Caco-2 (cell line): ENCODE results near the gene ZNF300. TPM values are rescaled to one million over a fixed set of nuclear protein-coding genes. Genes with fewer than 3 reads are reported as not detected.

ENCODE experiments used
- BruUV-seq: library from RNA; stranded (reverse); fragments of 400-500 nt; replicated peaks from 2 replicates; lab custom pipeline; 2021; lab: Mats Ljungman, UMichigan
- CTCF ChIA-PET: fragments of 300-600 bp; sonication (Branson Sonifier 250); formaldehyde crosslinking; loops from one replicate; lab custom pipeline; 2022; ENCODE audit warnings: antibody characterized with exemption; lab: Charles Lee
- POLR2A ChIA-PET: fragments of 300-600 bp; sonication (Branson Sonifier 250); formaldehyde crosslinking; loops from one replicate; lab custom pipeline; 2022; ENCODE audit warnings: antibody characterized with exemption; lab: Charles Lee
- DNase-seq, 2 experiments: peaks; one replicate each; pipeline versions ENCODE4 v3.0.0 to v3.0.0-alpha.2; 2020 to 2022
- H3K27me3 ChIP-seq: replicated peaks from 2 replicates; pipeline ENCODE4 v1.6.0; 2011; ENCODE audit warnings: low read length; ENCODE audit not compliant: control insufficient read depth, insufficient read depth
- H3K36me3 ChIP-seq: 2 replicates; pipeline ENCODE4 v1.5.1; 2011; ENCODE audit warnings: low read length; ENCODE audit not compliant: control insufficient read depth, insufficient read depth
- H3K4me1 ChIP-seq: fragments of 250-450 bp; sonication (Bioruptor Pico); 2 replicates; pipeline ENCODE4 v1.5.1; 2020; ENCODE audit warnings: mild to moderate bottlenecking
- H3K4me3 ChIP-seq: 2 replicates; pipeline ENCODE4 v1.5.1; 2011; ENCODE audit warnings: low read depth, mild to moderate bottlenecking, control low read depth, low read length
- H3K9me3 ChIP-seq: fragments of 250-450 bp; sonication (Bioruptor Pico); 2 replicates; pipeline ENCODE4 v1.5.1; 2020; ENCODE audit warnings: mild to moderate bottlenecking, moderate library complexity
- H3K27ac Mint-ChIP-seq: one replicate; pipeline ENCODE4 v1.8.0; 2022; ENCODE audit warnings: mixed read lengths; ENCODE audit not compliant: unreplicated experiment
- H3K27me3 Mint-ChIP-seq: one replicate; pipeline ENCODE4 v1.8.0; 2022; ENCODE audit warnings: mixed read lengths; ENCODE audit not compliant: insufficient read depth, unreplicated experiment
- H3K36me3 Mint-ChIP-seq: one replicate; pipeline ENCODE4 v1.8.0; 2022; ENCODE audit warnings: mild to moderate bottlenecking, mixed read lengths; ENCODE audit not compliant: insufficient read depth, unreplicated experiment
- H3K4me1 Mint-ChIP-seq: one replicate; pipeline ENCODE4 v1.8.0; 2022; ENCODE audit warnings: low read depth, mixed read lengths; ENCODE audit not compliant: unreplicated experiment
- H3K4me3 Mint-ChIP-seq: one replicate; pipeline ENCODE4 v1.8.0; 2022; ENCODE audit warnings: mild to moderate bottlenecking, moderate library complexity, mixed read lengths; ENCODE audit not compliant: unreplicated experiment
- H3K9me3 Mint-ChIP-seq: one replicate; pipeline ENCODE4 v1.8.0; 2022; ENCODE audit warnings: mixed read lengths; ENCODE audit not compliant: unreplicated experiment
- intact Hi-C: fragments of 100-400 bp; cut with micrococcal nuclease; formaldehyde crosslinking; loops from one replicate; pipeline ENCODE4 v1.10.0; 2022; ENCODE audit not compliant: unreplicated experiment
- total RNA-seq: library from RNA; stranded (reverse); gene quantifications from 2 replicates; pipeline ENCODE4 v1.2.3, GENCODE V29; 2022
- TF ChIP-seq, protein P1 (sequence below), 2 experiments: fragments of 200-600 bp in 1 of 2; IDR thresholded peaks; 1 replicate in 1 of 2; 2 replicates in 1 of 2; pipeline versions ENCODE4 v1.5.1 to v1.8.0; 2011 to 2022; ENCODE audit warnings: antibody characterized with exemption in 1 of 2, control low read depth in 1 of 2, inconsistent platforms in 1 of 2, low read depth in 1 of 2, low read length in 1 of 2, mild to moderate bottlenecking in 1 of 2, moderate library complexity in 1 of 2; ENCODE audit not compliant: insufficient read depth in 1 of 2, severe bottlenecking in 1 of 2, unreplicated experiment in 1 of 2

Gene ZNF300
- total RNA-seq, 1 experiment from 2014 or later = 2.2 TPM

DNA sequence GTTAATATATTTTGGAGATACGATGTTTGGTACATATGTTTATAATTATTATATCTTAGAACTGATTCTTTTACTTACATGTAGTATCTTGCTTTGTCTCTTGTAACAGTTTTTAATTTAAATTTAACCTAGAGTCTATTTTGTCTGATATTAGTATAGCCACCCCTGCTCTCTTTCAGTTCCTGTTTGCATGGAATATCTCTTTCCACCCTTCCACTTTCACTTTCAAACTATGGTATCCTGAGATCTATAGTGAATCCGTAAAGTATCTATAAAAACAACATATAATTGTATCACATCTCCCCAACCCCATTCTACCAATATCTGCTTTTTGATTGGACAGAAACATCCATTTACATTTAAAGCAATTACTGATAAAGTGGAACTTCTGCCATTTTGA is 51.2 kb downstream of the ZNF300 start:
- TF ChIP-seq, protein P1, sequence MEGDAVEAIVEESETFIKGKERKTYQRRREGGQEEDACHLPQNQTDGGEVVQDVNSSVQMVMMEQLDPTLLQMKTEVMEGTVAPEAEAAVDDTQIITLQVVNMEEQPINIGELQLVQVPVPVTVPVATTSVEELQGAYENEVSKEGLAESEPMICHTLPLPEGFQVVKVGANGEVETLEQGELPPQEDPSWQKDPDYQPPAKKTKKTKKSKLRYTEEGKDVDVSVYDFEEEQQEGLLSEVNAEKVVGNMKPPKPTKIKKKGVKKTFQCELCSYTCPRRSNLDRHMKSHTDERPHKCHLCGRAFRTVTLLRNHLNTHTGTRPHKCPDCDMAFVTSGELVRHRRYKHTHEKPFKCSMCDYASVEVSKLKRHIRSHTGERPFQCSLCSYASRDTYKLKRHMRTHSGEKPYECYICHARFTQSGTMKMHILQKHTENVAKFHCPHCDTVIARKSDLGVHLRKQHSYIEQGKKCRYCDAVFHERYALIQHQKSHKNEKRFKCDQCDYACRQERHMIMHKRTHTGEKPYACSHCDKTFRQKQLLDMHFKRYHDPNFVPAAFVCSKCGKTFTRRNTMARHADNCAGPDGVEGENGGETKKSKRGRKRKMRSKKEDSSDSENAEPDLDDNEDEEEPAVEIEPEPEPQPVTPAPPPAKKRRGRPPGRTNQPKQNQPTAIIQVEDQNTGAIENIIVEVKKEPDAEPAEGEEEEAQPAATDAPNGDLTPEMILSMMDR (IDR thresholded peaks at IDR 0.05; ENCODE audit: insufficient read depth in 1 of 2, low read depth in 1 of 2, low read length in 1 of 2, severe bottlenecking in 1 of 2, unreplicated experiment in 1 of 2) = no peak
- no peaks in the 10 kb centered on the region for H3K4me1 Mint-ChIP-seq
- no peaks in the 10 kb centered on the region for H3K9me3 ChIP-seq
- no peaks in the 10 kb centered on the region for H3K9me3 Mint-ChIP-seq
- H3K4me3 ChIP-seq = no peak overlapping the region
- H3K27me3 ChIP-seq = no peaks in the 10 kb centered on the region
- H3K4me1 ChIP-seq = no peaks in the 10 kb centered on the region
- no TSS peak for BruUV-seq
- H3K36me3 ChIP-seq = no peaks in the 10 kb centered on the region
- no peak overlapping the region for H3K4me3 Mint-ChIP-seq
- no peak overlapping the region for H3K27ac Mint-ChIP-seq
- intact Hi-C loops = no loop called here
- POLR2A ChIA-PET = no interaction called here
- CTCF ChIA-PET = no interaction called here
- peaks cover 16% of the 10 kb centered on the region for H3K27me3 Mint-ChIP-seq
- DNase-seq = no peak
- H3K36me3 Mint-ChIP-seq = no peaks in the 10 kb centered on the region

DNA sequence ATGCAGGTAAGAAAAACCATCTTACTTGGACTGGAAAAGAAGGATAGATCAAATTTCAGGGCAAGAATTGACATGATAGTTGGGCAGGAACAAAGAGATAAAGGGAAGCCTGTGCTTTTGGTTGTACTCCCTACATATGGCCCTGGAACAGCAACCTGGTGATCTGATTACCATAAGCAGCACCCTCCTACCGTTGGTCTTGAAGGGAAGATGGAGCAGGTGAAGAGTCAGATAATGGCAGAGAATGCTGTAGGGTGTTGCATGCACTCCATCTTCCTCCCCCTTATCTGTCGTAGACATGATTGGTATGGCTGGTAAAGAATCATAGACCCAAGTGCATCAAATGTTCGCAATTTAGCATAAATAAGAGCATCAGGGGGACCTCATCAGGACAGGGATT is 53.7 kb downstream of the ZNF300 start:
- ChIA-PET POLR2A (no interaction called here), CTCF (interaction anchor here (1.4 kb wide), 1 partner anchor 49 kb away, joined by 3 read pairs; no protein-coding TSS in a partner anchor)
- no TSS peak for BruUV-seq
- Mint-ChIP-seq H3K36me3 (no peaks in the 10 kb centered on the region), H3K27me3 (peaks cover 16% of the 10 kb centered on the region), H3K4me3 (no peak overlapping the region), H3K4me1 (no peaks in the 10 kb centered on the region), H3K27ac (no peak overlapping the region), H3K9me3 (no peaks in the 10 kb centered on the region)
- intact Hi-C loops = no loop called here
- Histone ChIP-seq H3K9me3 (no peaks in the 10 kb centered on the region), H3K4me3 (no peak overlapping the region), H3K36me3 (no peaks in the 10 kb centered on the region), H3K4me1 (peaks cover 5% of the 10 kb centered on the region; the same call in 1 of the 2 replicates), H3K27me3 (no peaks in the 10 kb centered on the region)
- no peak for DNase-seq
- TF ChIP-seq, protein P1 (IDR thresholded peaks at IDR 0.05; ENCODE audit: insufficient read depth in 1 of 2, low read depth in 1 of 2, low read length in 1 of 2, severe bottlenecking in 1 of 2, unreplicated experiment in 1 of 2) = no peak

DNA sequence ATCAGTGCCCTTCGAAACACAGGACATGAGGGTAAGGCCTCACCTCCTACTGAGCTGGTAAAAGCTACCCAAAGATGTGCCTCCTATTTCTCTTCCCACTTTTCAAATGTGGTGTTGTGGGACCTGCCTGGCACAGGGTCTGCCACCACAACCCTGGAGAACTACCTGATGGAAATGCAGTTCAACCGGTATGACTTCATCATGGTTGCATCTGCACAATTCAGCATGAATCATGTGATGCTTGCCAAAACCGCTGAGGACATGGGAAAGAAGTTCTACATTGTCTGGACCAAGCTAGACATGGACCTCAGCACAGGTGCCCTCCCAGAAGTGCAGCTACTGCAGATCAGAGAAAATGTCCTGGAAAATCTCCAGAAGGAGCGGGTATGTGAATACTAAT is 56.5 kb downstream of the ZNF300 start:
- H3K4me3 Mint-ChIP-seq = no peak overlapping the region
- peaks cover 9% of the 10 kb centered on the region for H3K9me3 Mint-ChIP-seq
- no peaks in the 10 kb centered on the region for H3K36me3 ChIP-seq
- H3K27me3 ChIP-seq = no peaks in the 10 kb centered on the region
- no peak overlapping the region for H3K4me3 ChIP-seq
- BruUV-seq = no TSS peak
- peaks cover 5% of the 10 kb centered on the region; the same call in 1 of the 2 replicates for H3K4me1 ChIP-seq
- intact Hi-C loops = loop anchor here (5.0 kb wide), 1 partner anchor 391 kb away; no protein-coding TSS in a partner anchor
- POLR2A ChIA-PET = no interaction called here
- CTCF ChIA-PET = interaction anchor here (0.6 to 3.3 kb wide), 3 partner anchors 47 to 389 kb away, joined by 3 to 63 read pairs (median 15); no protein-coding TSS in a partner anchor
- H3K36me3 Mint-ChIP-seq = no peaks in the 10 kb centered on the region
- peaks cover 7% of the 10 kb centered on the region for H3K27me3 Mint-ChIP-seq
- TF ChIP-seq, protein P1 (IDR thresholded peaks at IDR 0.05; ENCODE audit: insufficient read depth in 1 of 2, low read depth in 1 of 2, low read length in 1 of 2, severe bottlenecking in 1 of 2, unreplicated experiment in 1 of 2) = no peak
- H3K27ac Mint-ChIP-seq = no peak overlapping the region
- no peaks in the 10 kb centered on the region for H3K9me3 ChIP-seq
- H3K4me1 Mint-ChIP-seq = no peaks in the 10 kb centered on the region
- no peak for DNase-seq
